Epithelial cell of proximal tubule (primary cell): ENCODE results near the gene BRIP1. TPM values are rescaled to one million over a fixed set of nuclear protein-coding genes. Genes with fewer than 3 reads are reported as not detected.

Experiments
- DNase-seq: peaks from one replicate; pipeline ENCODE4 v3.0.0-alpha.2; 2011; ENCODE audit warnings: low read depth
- H3K4me3 ChIP-seq: 2 replicates; pipeline ENCODE4 v1.5.1; 2011; ENCODE audit warnings: low read depth, mild to moderate bottlenecking, low read length
- CTCF ChIP-seq: conservative IDR thresholded peaks from 2 replicates; pipeline ENCODE4 v1.5.1; 2012; ENCODE audit warnings: low read depth, mild to moderate bottlenecking, low read length
- total RNA-seq: library from RNA; depleted of rRNA; stranded (reverse); fragments of >200 nt; gene quantifications from 2 replicates; pipeline ENCODE4 v1.2.3, GENCODE V29; 2015

The BRIP1 gene
- total RNA-seq, 1 donor from 2014 or later: 12.6 TPM

- H3K4me3 ChIP-seq: no peak overlapping the region
- DNase-seq: no peak
- TF ChIP-seq CTCF: no peak
Measured at GRCh38 chr17:61641715-61642114, 221.6 kb downstream of the BRIP1 start.

- no peak for TF ChIP-seq CTCF
- DNase-seq: no peak
- no peak overlapping the region for H3K4me3 ChIP-seq
Measured at GRCh38 chr17:61641084-61641483, 222.2 kb downstream of the BRIP1 start.

- TF ChIP-seq CTCF: no peak
- no peak overlapping the region for H3K4me3 ChIP-seq
- no peak for DNase-seq
Measured at GRCh38 chr17:61639818-61640217, 223.5 kb downstream of the BRIP1 start.

- DNase-seq: no peak
- no peak for TF ChIP-seq CTCF
- H3K4me3 ChIP-seq: no peak overlapping the region
Measured at GRCh38 chr17:61638087-61638486, 225.2 kb downstream of the BRIP1 start.

GRCh38 chr17:61635913-61636432 is 227.4 kb downstream of the BRIP1 start:
- H3K4me3 ChIP-seq: no peak overlapping the region
- no peak for DNase-seq
- peak; percentile 87 for TF ChIP-seq CTCF

GRCh38 chr17:61634942-61635538 is 228.3 kb downstream of the BRIP1 start:
- no peak for DNase-seq
- no peak for TF ChIP-seq CTCF
- H3K4me3 ChIP-seq: no peak overlapping the region

GRCh38 chr17:61634011-61634539 is 229.3 kb downstream of the BRIP1 start:
- H3K4me3 ChIP-seq: no peak overlapping the region
- no peak for DNase-seq
- TF ChIP-seq CTCF: no peak
